H1 (cell line): ENCODE data around the gene GRIP1. TPM values are rescaled to one million over a fixed set of nuclear protein-coding genes. Genes with fewer than 3 reads are reported as not detected.

Experiments
- BACH1 ChIP-seq: IDR thresholded peaks from 2 replicates; pipeline ENCODE4 v1.6.1; 2012; ENCODE audit warnings: low read length, improper control_type of control experiment
- GABPA ChIP-seq: IDR thresholded peaks from 2 replicates; pipeline ENCODE4 v1.6.1; 2011; ENCODE audit warnings: mild to moderate bottlenecking, low read length, moderate library complexity, borderline replicate concordance; ENCODE audit not compliant: insufficient read depth
- POLR2AphosphoS5 ChIP-seq: IDR thresholded peaks from 2 replicates; pipeline ENCODE4 v1.6.1; 2011; ENCODE audit warnings: low read depth, low read length
- RFX5 ChIP-seq: IDR thresholded peaks from 2 replicates; pipeline ENCODE4 v1.6.1; 2011; ENCODE audit warnings: low read depth, low read length, improper control_type of control experiment, borderline replicate concordance
- RXRA ChIP-seq: IDR thresholded peaks from 2 replicates; pipeline ENCODE4 v1.6.1; 2011; ENCODE audit warnings: low read depth, mild to moderate bottlenecking, low read length, moderate library complexity; ENCODE audit not compliant: insufficient read depth
- SP2 ChIP-seq: IDR thresholded peaks from 2 replicates; pipeline ENCODE4 v1.6.1; 2012; ENCODE audit warnings: mild to moderate bottlenecking, low read length, inconsistent platforms
- TAF1 ChIP-seq: IDR thresholded peaks from 2 replicates; pipeline ENCODE4 v1.6.1; 2011; ENCODE audit warnings: mild to moderate bottlenecking, low read depth, low read length
- ZNF274 ChIP-seq: IDR thresholded peaks from 2 replicates; pipeline ENCODE4 v1.7.0; 2012; ENCODE audit warnings: low read length, borderline replicate concordance; ENCODE audit errors: extremely low read depth
- polyA plus RNA-seq, 7 experiments: library from polyadenylated mRNA; depleted of rRNA in 3 of 7; stranded (reverse) in 5 of 7; unstranded in 2 of 7; fragments of >200 nt in 5 of 7; fragments of 200-250 nt in 2 of 7; gene quantifications; 1 replicate in 5 of 7; 2 replicates in 1 of 7; 4 replicates in 1 of 7; pipeline versions ENCODE4 v1.2.1 to v1.2.3, GENCODE V29; 2011 to 2013; ENCODE audit warnings: missing spikeins in 2 of 7, mixed read lengths in 2 of 7
- total RNA-seq: library from RNA; stranded (reverse); fragmentation: NEBNext Ultra II Directional; extraction: Animal tissue kit (Norgen Biotek cat#: 25700); gene quantifications from 2 replicates; pipeline ENCODE4 v1.2.1, GENCODE V29; 2021
- TF ChIP-seq, protein P1 (sequence below): IDR thresholded peaks from 2 replicates; pipeline ENCODE4 v1.6.1; 2012; ENCODE audit warnings: inconsistent platforms

The GRIP1 gene
- total and polyA plus RNA-seq, 2 of the 8 experiments (the other 6 are each of a cell fraction or from before 2014, with no cell fraction given) = 4.5 to 27.3 TPM

DNA sequence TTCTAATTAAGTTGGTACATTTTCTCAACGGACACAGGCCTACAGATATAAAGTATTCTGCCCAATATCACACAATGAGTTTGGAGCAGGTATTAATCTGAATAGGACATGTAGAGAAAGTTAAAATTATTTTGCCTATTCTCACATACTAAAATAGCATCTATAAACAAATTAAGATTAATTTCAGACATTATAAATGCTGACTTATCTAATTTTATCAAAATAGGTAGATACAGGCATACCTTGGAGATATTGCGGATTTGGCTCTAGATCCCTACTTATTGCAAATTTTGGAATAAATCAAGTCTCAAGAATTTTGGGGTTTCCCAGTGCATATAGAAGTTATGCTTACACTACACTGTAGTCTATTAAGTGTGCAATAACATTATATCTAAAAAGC lies 41.0 kb upstream of the GRIP1 start (continued):
- no peak for TF ChIP-seq ZNF274
- TF ChIP-seq RXRA = no peak
- no peak for TF ChIP-seq POLR2AphosphoS5
- TF ChIP-seq, protein P1, sequence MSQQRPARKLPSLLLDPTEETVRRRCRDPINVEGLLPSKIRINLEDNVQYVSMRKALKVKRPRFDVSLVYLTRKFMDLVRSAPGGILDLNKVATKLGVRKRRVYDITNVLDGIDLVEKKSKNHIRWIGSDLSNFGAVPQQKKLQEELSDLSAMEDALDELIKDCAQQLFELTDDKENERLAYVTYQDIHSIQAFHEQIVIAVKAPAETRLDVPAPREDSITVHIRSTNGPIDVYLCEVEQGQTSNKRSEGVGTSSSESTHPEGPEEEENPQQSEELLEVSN = no peak
- no peak for TF ChIP-seq RFX5
- no peak for TF ChIP-seq BACH1
- no peak for TF ChIP-seq GABPA
- TF ChIP-seq TAF1 = no peak
- TF ChIP-seq SP2 = no peak
- TF ChIP-seq, all 59 proteins: peak for 0
